Liver (tissue), 3 donors: ENCODE data around the gene DERA.

ENCODE experiments used
- CTCF ChIP-seq: fragments of 150-350 bp; IDR thresholded peaks from 2 replicates; pipeline ENCODE4 v1.5.1; 2017; ENCODE audit warnings: improper control_type of control experiment, low read depth, low read length; ENCODE audit not compliant: missing input control
- MAX ChIP-seq: IDR thresholded peaks from 2 replicates; pipeline ENCODE4 v1.6.1; 2016; ENCODE audit warnings: antibody characterized with exemption
- REST ChIP-seq: IDR thresholded peaks from 2 replicates; pipeline ENCODE4 v1.6.1; 2016; ENCODE audit warnings: antibody characterized with exemption, mild to moderate bottlenecking
- RXRA ChIP-seq, 2 donors: IDR thresholded peaks; 2 replicates each; pipeline ENCODE4 v1.6.1; 2017 to 2018; ENCODE audit warnings: antibody characterized with exemption in 2 of 2, mild to moderate bottlenecking in 1 of 2
- TAF1 ChIP-seq: conservative IDR thresholded peaks from 2 replicates; pipeline ENCODE4 v1.6.1; 2016; ENCODE audit warnings: antibody characterized with exemption, mild to moderate bottlenecking
- donor health status: healthy.
- donor health status: healthy.

- no peak for TF ChIP-seq CTCF
- no peak for TF ChIP-seq MAX
- TF ChIP-seq RXRA (IDR thresholded peaks at IDR 0.05), result peak in 1 of 2 donors; percentile 7
- TF ChIP-seq TAF1, result no peak
- no peak for TF ChIP-seq REST
Observed at GRCh38 chr12:15997910-15998309, 86.8 kb downstream of the DERA start.
